ENCODE data around the gene DCC. TPM values are rescaled to one million over a fixed set of nuclear protein-coding genes. Genes with fewer than 3 reads are reported as not detected.

DCC gene
- total and polyA plus RNA-seq, 2 of the 8 experiments (the other 6 are each of a cell fraction or from before 2014, with no cell fraction given), result 0.14 to 1.4 TPM

- TF ChIP-seq CHD7 (IDR thresholded peaks at IDR 0.05; ENCODE audit: insufficient replicate concordance, low read length), result no peak
- TF ChIP-seq SAP30 (IDR thresholded peaks at IDR 0.05; ENCODE audit: insufficient read depth, insufficient replicate concordance, low read length), result no peak
- TF ChIP-seq YY1 (IDR thresholded peaks at IDR 0.05; ENCODE audit: low read depth, low read length), result no peak
Measured at GRCh38 chr18:52343731-52344340, 3.8 kb downstream of the DCC start (continued).

All from H1 (cell line).